KMS-11 (cell line): ENCODE data around the gene GZF1.

Experiments used
- H2AFZ ChIP-seq: fragments of 200-600 bp; sonication (generic); 2 replicates; pipeline ENCODE4 v1.6.1; 2016; ENCODE audit warnings: antibody characterized with exemption, mixed run types, low read depth
- H3K27ac ChIP-seq: fragments of 200-600 bp; sonication (generic); 2 replicates; pipeline ENCODE4 v1.6.1; 2016; ENCODE audit warnings: mild to moderate bottlenecking, mixed run types
- H3K27me3 ChIP-seq: fragments of 200-600 bp; sonication (generic); 2 replicates; pipeline ENCODE4 v1.6.1; 2017; ENCODE audit warnings: mild to moderate bottlenecking, low read depth, mixed run types, moderate library complexity; ENCODE audit not compliant: insufficient read depth
- H3K36me3 ChIP-seq: fragments of 200-600 bp; sonication (generic); 2 replicates; pipeline ENCODE4 v1.6.1; 2017; ENCODE audit warnings: mild to moderate bottlenecking, mixed run types; ENCODE audit not compliant: insufficient read depth
- H3K4me1 ChIP-seq: fragments of 200-600 bp; sonication (generic); 2 replicates; pipeline ENCODE4 v1.6.1; 2016; ENCODE audit warnings: mild to moderate bottlenecking, low read depth, mixed run types; ENCODE audit not compliant: poor library complexity, severe bottlenecking
- H3K4me2 ChIP-seq: fragments of 200-600 bp; sonication (generic); 2 replicates; pipeline ENCODE4 v1.7.0; 2016; ENCODE audit warnings: mild to moderate bottlenecking, mixed run types
- H3K4me3 ChIP-seq: fragments of 200-600 bp; sonication (generic); IDR thresholded peaks from 2 replicates; pipeline ENCODE4 v1.6.1; 2017; ENCODE audit warnings: low read depth, low read length, mixed read lengths; ENCODE audit not compliant: insufficient read depth
- H3K79me2 ChIP-seq: fragments of 200-600 bp; sonication (generic); 2 replicates; pipeline ENCODE4 v1.6.1; 2016; ENCODE audit warnings: low read depth, mixed run types; ENCODE audit not compliant: insufficient read depth
- H3K9ac ChIP-seq: fragments of 200-600 bp; sonication (generic); 2 replicates; pipeline ENCODE4 v1.6.1; 2016; ENCODE audit warnings: mild to moderate bottlenecking, mixed run types
- H4K20me1 ChIP-seq: fragments of 200-600 bp; sonication (generic); 2 replicates; pipeline ENCODE4 v1.6.1; 2016; ENCODE audit warnings: mild to moderate bottlenecking, mixed run types; ENCODE audit not compliant: insufficient read depth
- CTCF ChIP-seq: fragments of 200-600 bp; sonication (generic); conservative IDR thresholded peaks from 2 replicates; pipeline ENCODE4 v1.6.1; 2017; ENCODE audit warnings: low read depth, mild to moderate bottlenecking, antibody characterized with exemption, low read length, moderate library complexity, mixed read lengths

The GZF1 gene

DNA sequence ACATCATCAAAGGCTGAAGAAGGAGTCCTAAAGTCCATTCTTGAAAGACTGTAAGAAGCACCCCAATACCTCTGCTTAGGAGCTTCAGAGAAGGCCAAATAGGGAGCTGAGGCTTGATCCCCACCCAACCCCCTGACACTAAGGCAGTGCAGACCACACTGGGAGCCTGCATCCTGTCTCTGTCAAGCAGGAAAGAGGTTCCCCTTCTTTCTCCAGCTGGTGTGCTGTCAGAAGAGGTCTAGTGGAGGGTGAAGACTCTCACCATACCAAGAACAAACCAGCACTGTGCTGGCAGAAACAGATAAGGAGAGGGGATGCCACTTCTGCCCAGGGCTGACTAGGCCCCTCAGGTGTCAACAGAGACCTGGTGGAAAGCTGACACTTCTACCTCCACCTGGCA, 19.9 kb downstream of the GZF1 start:
- H3K4me3 ChIP-seq: no peak overlapping the region
- no peak overlapping the region for H3K27ac ChIP-seq
- no peak overlapping the region for H2AFZ ChIP-seq
- no peaks in the 10 kb centered on the region for H3K79me2 ChIP-seq
- H3K36me3 ChIP-seq: no peaks in the 10 kb centered on the region
- H3K27me3 ChIP-seq: no peaks in the 10 kb centered on the region
- no peak overlapping the region for H3K9ac ChIP-seq
- no peaks in the 10 kb centered on the region for H3K4me1 ChIP-seq
- H3K4me2 ChIP-seq: no peak overlapping the region
- H4K20me1 ChIP-seq: no peaks in the 10 kb centered on the region
- no peak for TF ChIP-seq CTCF

DNA sequence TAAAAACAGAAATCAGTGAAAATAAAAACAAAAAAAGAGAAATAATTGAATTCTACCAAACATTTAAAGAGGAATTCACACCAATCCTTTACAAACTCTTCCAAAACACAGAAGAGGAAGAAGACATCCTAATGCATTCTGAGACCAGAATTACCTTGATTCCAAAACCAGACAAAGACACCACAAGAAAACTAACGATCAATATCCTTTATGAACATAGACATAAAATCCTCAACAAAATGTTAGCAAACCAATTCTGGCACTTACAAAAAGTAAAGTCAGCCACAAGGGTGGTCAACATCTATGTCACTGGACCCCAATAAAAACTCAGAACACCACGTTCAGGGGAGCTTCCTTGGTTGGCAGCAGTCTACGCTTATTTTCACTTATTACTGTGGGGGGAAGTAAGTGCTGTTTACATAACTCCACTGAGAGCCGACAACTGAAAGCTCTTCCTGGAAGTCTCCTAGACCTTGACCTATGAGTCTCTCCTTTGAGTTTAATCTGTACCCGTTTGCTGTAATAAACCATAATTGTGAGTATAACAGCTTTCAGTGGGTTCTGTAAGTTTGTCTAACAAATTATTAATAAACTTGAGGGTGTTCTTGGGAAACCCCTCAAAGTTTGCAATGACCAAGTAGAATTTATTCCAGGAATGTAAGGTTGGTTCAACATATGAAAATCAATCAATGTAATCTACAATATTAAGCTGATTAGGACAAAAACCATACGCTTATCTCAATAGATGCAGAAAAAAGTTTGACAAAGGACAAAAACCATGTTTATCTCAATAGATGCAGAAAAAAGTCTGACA, 24.5 kb downstream of the GZF1 start:
- no peak overlapping the region for H3K4me2 ChIP-seq
- H3K79me2 ChIP-seq: no peaks in the 10 kb centered on the region
- H3K27me3 ChIP-seq: no peaks in the 10 kb centered on the region
- H3K4me1 ChIP-seq: no peaks in the 10 kb centered on the region
- no peak for TF ChIP-seq CTCF
- H3K36me3 ChIP-seq: no peaks in the 10 kb centered on the region
- H3K9ac ChIP-seq: no peak overlapping the region
- H3K27ac ChIP-seq: no peak overlapping the region
- no peaks in the 10 kb centered on the region for H4K20me1 ChIP-seq
- no peak overlapping the region for H2AFZ ChIP-seq
- H3K4me3 ChIP-seq: no peak overlapping the region

GRCh38 chr20:23387118-23387443, 25.1 kb downstream of the GZF1 start:
- Histone ChIP-seq H3K4me2 (no peak overlapping the region), H3K27me3 (no peaks in the 10 kb centered on the region), H3K27ac (no peak overlapping the region), H3K4me1 (no peaks in the 10 kb centered on the region), H3K36me3 (no peaks in the 10 kb centered on the region), H3K79me2 (no peaks in the 10 kb centered on the region), H3K4me3 (no peak overlapping the region), H3K9ac (no peak overlapping the region), H2AFZ (no peak overlapping the region), H4K20me1 (no peaks in the 10 kb centered on the region)
- TF ChIP-seq CTCF: no peak

GRCh38 chr20:23390091-23390774, 28.3 kb downstream of the GZF1 start:
- no peak for TF ChIP-seq CTCF
- Histone ChIP-seq H3K27ac (no peak overlapping the region), H4K20me1 (no peaks in the 10 kb centered on the region), H3K79me2 (no peaks in the 10 kb centered on the region), H3K4me3 (no peak overlapping the region), H3K4me1 (no peaks in the 10 kb centered on the region), H3K36me3 (no peaks in the 10 kb centered on the region), H2AFZ (no peak overlapping the region), H3K4me2 (no peak overlapping the region), H3K9ac (no peak overlapping the region), H3K27me3 (no peaks in the 10 kb centered on the region)
